Adrenal gland (tissue), 5 donors: ENCODE data around the gene NAA10.

Source experiments
- POLR2A ChIP-seq, 2 donors: fragments of 450-650 bp; IDR thresholded peaks; one replicate each; pipeline ENCODE4 v1.6.1; 2017; ENCODE audit warnings: antibody characterized with exemption in 2 of 2, mild to moderate bottlenecking in 2 of 2, moderate library complexity in 1 of 2
- TF ChIP-seq, protein P1 (sequence below), 6 experiments: fragments of 450-650 bp in 4 of 6; fragments of 200-600 bp in 2 of 6; sonication (generic) in 1 of 6; IDR thresholded peaks; 1 replicate in 5 of 6; 2 replicates in 1 of 6; pipeline versions ENCODE4 v1.5.1 to v1.8.0; 2016 to 2021; ENCODE audit warnings: antibody characterized with exemption in 6 of 6, mild to moderate bottlenecking in 2 of 6, moderate library complexity in 1 of 6
- donor health status: DM: no; HTN: no; CAD: no.

DNA sequence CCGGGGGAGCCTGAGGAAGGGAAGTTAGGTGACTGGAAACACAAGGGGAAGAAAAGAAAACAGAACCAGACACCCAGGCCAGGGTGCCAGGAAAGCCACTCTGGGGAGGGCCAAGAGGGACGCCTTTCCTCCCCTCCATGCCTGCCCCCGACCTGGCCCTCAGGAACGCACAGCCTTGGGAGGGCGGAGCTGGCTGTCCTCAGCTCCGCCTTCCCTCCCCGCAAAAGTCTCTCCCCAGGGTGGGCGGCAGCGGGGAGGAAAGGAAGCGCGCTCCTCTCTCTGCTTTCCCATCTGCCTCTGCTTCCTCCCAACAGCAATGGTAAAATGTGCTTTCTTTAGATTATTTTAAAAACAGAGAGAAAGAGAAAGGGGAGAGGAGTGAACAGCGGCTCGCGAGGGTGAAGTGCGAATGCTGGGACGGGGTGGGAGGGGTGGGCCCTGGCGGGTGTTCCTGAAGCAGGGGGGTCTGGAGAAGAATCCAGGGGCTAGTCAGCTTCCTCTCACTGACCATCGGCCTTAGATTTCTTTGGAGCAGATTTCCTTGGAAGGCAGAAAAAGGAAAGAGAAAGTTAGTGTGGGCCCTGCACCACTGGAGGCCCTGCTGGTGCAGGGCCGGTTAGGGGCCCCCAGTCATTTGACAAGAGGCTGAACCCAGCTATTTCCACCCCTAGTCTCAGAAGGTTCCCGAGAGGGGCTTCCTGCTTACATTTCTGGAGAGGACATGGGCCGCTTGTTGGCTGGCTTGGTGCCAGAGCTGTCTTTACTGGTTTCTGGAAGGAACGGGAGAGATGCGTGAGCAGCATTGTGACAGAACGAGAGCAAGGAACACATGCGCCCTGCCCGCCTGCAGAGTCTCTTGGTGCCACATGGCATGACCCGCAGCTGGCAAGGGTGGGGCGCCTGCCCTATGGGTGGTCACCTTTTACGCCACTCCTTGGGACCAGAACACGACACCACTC is 14.3 kb upstream of the NAA10 start:
- TF ChIP-seq, protein P1, sequence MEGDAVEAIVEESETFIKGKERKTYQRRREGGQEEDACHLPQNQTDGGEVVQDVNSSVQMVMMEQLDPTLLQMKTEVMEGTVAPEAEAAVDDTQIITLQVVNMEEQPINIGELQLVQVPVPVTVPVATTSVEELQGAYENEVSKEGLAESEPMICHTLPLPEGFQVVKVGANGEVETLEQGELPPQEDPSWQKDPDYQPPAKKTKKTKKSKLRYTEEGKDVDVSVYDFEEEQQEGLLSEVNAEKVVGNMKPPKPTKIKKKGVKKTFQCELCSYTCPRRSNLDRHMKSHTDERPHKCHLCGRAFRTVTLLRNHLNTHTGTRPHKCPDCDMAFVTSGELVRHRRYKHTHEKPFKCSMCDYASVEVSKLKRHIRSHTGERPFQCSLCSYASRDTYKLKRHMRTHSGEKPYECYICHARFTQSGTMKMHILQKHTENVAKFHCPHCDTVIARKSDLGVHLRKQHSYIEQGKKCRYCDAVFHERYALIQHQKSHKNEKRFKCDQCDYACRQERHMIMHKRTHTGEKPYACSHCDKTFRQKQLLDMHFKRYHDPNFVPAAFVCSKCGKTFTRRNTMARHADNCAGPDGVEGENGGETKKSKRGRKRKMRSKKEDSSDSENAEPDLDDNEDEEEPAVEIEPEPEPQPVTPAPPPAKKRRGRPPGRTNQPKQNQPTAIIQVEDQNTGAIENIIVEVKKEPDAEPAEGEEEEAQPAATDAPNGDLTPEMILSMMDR (IDR thresholded peaks at IDR 0.05), result no peak
- no peak for TF ChIP-seq POLR2A (IDR thresholded peaks at IDR 0.05)
